OCI-LY7 (cell line): ENCODE measurements around the gene RASAL2.

ENCODE experiments used
- CTCF ChIP-seq: fragments of 200-600 bp; sonication (generic); conservative IDR thresholded peaks from 2 replicates; pipeline ENCODE4 v1.5.1; 2014; ENCODE audit warnings: mild to moderate bottlenecking, antibody characterized with exemption, low read length, moderate library complexity, mixed read lengths
- EZH2phosphoT487 ChIP-seq: fragments of 200-600 bp; sonication (generic); IDR thresholded peaks from 2 replicates; pipeline ENCODE4 v1.6.1; 2018; ENCODE audit warnings: low read depth, borderline replicate concordance, mild to moderate bottlenecking, mixed run types, antibody characterized with exemption, low read length, moderate library complexity, mixed read lengths

- no peak for TF ChIP-seq CTCF
- no peak for TF ChIP-seq EZH2phosphoT487
Measured at GRCh38 chr1:178115260-178115659, 21.4 kb downstream of the RASAL2 start.
